SIG-M5 (cell line): ENCODE results near the gene SLC22A3.

Experiments
- DNase-seq: peaks from one replicate; lab custom pipeline; 2025; lab: John Stamatoyannopoulos, UW

SLC22A3 gene

GRCh38 chr6:160333841-160334240, 14.3 kb upstream of the SLC22A3 start:
- DNase-seq = no peak

- DNase-seq = no peak
These were observed 12.0 kb upstream of the SLC22A3 start for GRCh38 chr6:160336200-160336599.

GRCh38 chr6:160337301-160337700, 10.9 kb upstream of the SLC22A3 start:
- no peak for DNase-seq

- no peak for DNase-seq
These were observed 10.2 kb upstream of the SLC22A3 start for GRCh38 chr6:160337991-160338390.

- no peak for DNase-seq
These were observed 5.0 kb upstream of the SLC22A3 start for GRCh38 chr6:160343144-160343543.

- no peak for DNase-seq
These were observed 3.9 kb upstream of the SLC22A3 start for GRCh38 chr6:160344271-160344670.

- no peak for DNase-seq
These were observed 637 bp upstream of the SLC22A3 start for GRCh38 chr6:160347259-160348222.

GRCh38 chr6:160349020-160349441, 853 bp downstream of the SLC22A3 start:
- no peak for DNase-seq

GRCh38 chr6:160349814-160350350, 1.7 kb downstream of the SLC22A3 start:
- DNase-seq = no peak

GRCh38 chr6:160353950-160354496, 5.8 kb downstream of the SLC22A3 start:
- no peak for DNase-seq

- no peak for DNase-seq
These were observed 6.8 kb downstream of the SLC22A3 start for GRCh38 chr6:160355001-160355400.

GRCh38 chr6:160356074-160356744, 8.0 kb downstream of the SLC22A3 start:
- DNase-seq = no peak

- no peak for DNase-seq
These were observed 8.9 kb downstream of the SLC22A3 start for GRCh38 chr6:160357088-160357487.

- no peak for DNase-seq
These were observed 10.3 kb downstream of the SLC22A3 start for GRCh38 chr6:160358225-160359119.

- no peak for DNase-seq
These were observed 12.8 kb downstream of the SLC22A3 start for GRCh38 chr6:160360955-160361354.

GRCh38 chr6:160362556-160362955, 14.4 kb downstream of the SLC22A3 start:
- DNase-seq = no peak

- DNase-seq = no peak
These were observed 15.1 kb downstream of the SLC22A3 start for GRCh38 chr6:160363016-160363996.

GRCh38 chr6:160365117-160365516, 16.9 kb downstream of the SLC22A3 start:
- no peak for DNase-seq

- DNase-seq = no peak
These were observed 19.8 kb downstream of the SLC22A3 start for GRCh38 chr6:160367798-160368547.

- no peak for DNase-seq
These were observed 20.5 kb downstream of the SLC22A3 start for GRCh38 chr6:160368670-160369069.
